GM23338 (cell line): Measurements from ENCODE around the gene PDP2. TPM values are rescaled to one million over a fixed set of nuclear protein-coding genes. Genes with fewer than 3 reads are reported as not detected.
A peak's percentile ranks its signal among the peaks of the same experiment; 100 is the strongest.

Experiments
- ATAC-seq: fragments of 200-7000 bp; cut with Tn5 transposase; 3 replicates; pipeline ENCODE4 v1.9.1; 2020
- DNase-seq: peaks from one replicate; pipeline ENCODE4 v3.0.0-alpha.2; 2015; ENCODE audit warnings: low spot score
- H2AFZ ChIP-seq: fragments of 200-600 bp; sonication (generic); 2 replicates; pipeline ENCODE4 v1.8.0; 2016; ENCODE audit warnings: antibody characterized with exemption, mild to moderate bottlenecking, moderate library complexity
- H3F3A ChIP-seq: fragments of 200-600 bp; sonication (generic); replicated peaks from 2 replicates; pipeline ENCODE4 v1.8.0; 2017; ENCODE audit warnings: antibody characterized with exemption, mixed run types, low read depth
- H3K27ac ChIP-seq: fragments of 200-600 bp; sonication (generic); 2 replicates; pipeline ENCODE4 v1.6.1; 2016; ENCODE audit warnings: low read depth
- H3K27me3 ChIP-seq: fragments of 200-600 bp; sonication (generic); 2 replicates; pipeline ENCODE4 v1.8.0; 2016; ENCODE audit warnings: mild to moderate bottlenecking, mixed run types, moderate library complexity; ENCODE audit not compliant: insufficient read depth
- H3K36me3 ChIP-seq: fragments of 200-600 bp; sonication (generic); 2 replicates; pipeline ENCODE4 v1.8.0; 2016; ENCODE audit warnings: mild to moderate bottlenecking; ENCODE audit not compliant: insufficient read depth
- H3K4me1 ChIP-seq: fragments of 200-600 bp; sonication (generic); 2 replicates; pipeline ENCODE4 v1.8.0; 2016; ENCODE audit warnings: mild to moderate bottlenecking, moderate library complexity; ENCODE audit not compliant: insufficient read depth
- H3K4me2 ChIP-seq: fragments of 200-600 bp; sonication (generic); 2 replicates; pipeline ENCODE4 v1.7.1; 2017; ENCODE audit warnings: mixed run types
- H3K4me3 ChIP-seq: fragments of 200-600 bp; sonication (generic); 2 replicates; pipeline ENCODE4 v1.6.1; 2016; ENCODE audit warnings: mixed run types
- H3K79me2 ChIP-seq: fragments of 200-600 bp; sonication (generic); replicated peaks from 2 replicates; pipeline ENCODE4 v1.8.0; 2017; ENCODE audit warnings: mild to moderate bottlenecking; ENCODE audit not compliant: insufficient read depth
- H3K9me2 ChIP-seq: fragments of 200-600 bp; sonication (generic); 2 replicates; pipeline ENCODE4 v1.8.0; 2017; ENCODE audit not compliant: insufficient read depth
- H4K20me1 ChIP-seq: fragments of 200-600 bp; sonication (generic); replicated peaks from 2 replicates; pipeline ENCODE4 v1.8.0; 2017; ENCODE audit warnings: mild to moderate bottlenecking; ENCODE audit not compliant: insufficient read depth
- H3K27ac Mint-ChIP-seq: 2 replicates; pipeline ENCODE4 v1.8.0; 2020; ENCODE audit warnings: inconsistent platforms, mild to moderate bottlenecking, moderate library complexity, mixed read lengths
- H3K27me3 Mint-ChIP-seq: 3 replicates; pipeline ENCODE4 v1.8.0; 2022; ENCODE audit warnings: low read depth, mild to moderate bottlenecking, moderate library complexity, mixed read lengths, inconsistent platforms; ENCODE audit not compliant: insufficient read depth, poor library complexity
- H3K36me3 Mint-ChIP-seq: 3 replicates; pipeline ENCODE4 v1.8.0; 2021; ENCODE audit warnings: low read depth, mild to moderate bottlenecking, inconsistent platforms, moderate library complexity, mixed read lengths
- H3K4me1 Mint-ChIP-seq: 3 replicates; pipeline ENCODE4 v1.8.0; 2020; ENCODE audit warnings: mild to moderate bottlenecking, inconsistent platforms, mixed read lengths
- H3K4me3 Mint-ChIP-seq: 3 replicates; pipeline ENCODE4 v1.8.0; 2021; ENCODE audit warnings: moderate library complexity, mild to moderate bottlenecking, inconsistent platforms, mixed read lengths
- H3K9me3 Mint-ChIP-seq: 3 replicates; pipeline ENCODE4 v1.8.0; 2020; ENCODE audit warnings: moderate library complexity, mild to moderate bottlenecking, inconsistent platforms, mixed read lengths
- EZH2 ChIP-seq: fragments of 200-600 bp; sonication (generic); IDR thresholded peaks from one replicate; pipeline ENCODE4 v1.8.0; 2017; ENCODE audit warnings: antibody characterized with exemption, mild to moderate bottlenecking, low read depth; ENCODE audit not compliant: unreplicated experiment
- ZNF114 ChIP-seq: fragments of 250-450 bp; sonication (Bioruptor Pico); IDR thresholded peaks from 2 replicates; pipeline ENCODE4 v1.5.0; 2020; ENCODE audit warnings: mild to moderate bottlenecking, moderate library complexity
- polyA plus RNA-seq: library from polyadenylated mRNA; unstranded; fragments of >200 nt; fragmentation: Nextera tagmentation; extraction: Ambion mirVana; gene quantifications from 2 replicates; pipeline ENCODE4 v1.2.1, GENCODE V29; 2016
- total RNA-seq: library from RNA; depleted of rRNA; stranded (reverse); fragments of >200 nt; shearing (Covaris generic); gene quantifications from 2 replicates; pipeline ENCODE4 v1.2.3, GENCODE V29; 2014
- TF ChIP-seq, protein P1 (sequence below): IDR thresholded peaks from 2 replicates; pipeline ENCODE4 v1.6.1; 2016; ENCODE audit warnings: antibody characterized with exemption
- TF ChIP-seq, protein P2 (sequence below), 2 experiments: fragments of 200-600 bp in 1 of 2; sonication (generic) in 1 of 2; conservative IDR thresholded peaks; 2 replicates each; pipeline versions ENCODE4 v1.5.1 to v1.6.1; 2016 to 2017; ENCODE audit warnings: antibody characterized with exemption in 2 of 2, low read depth in 2 of 2, mild to moderate bottlenecking in 2 of 2, moderate library complexity in 1 of 2
- TF ChIP-seq, protein P3 (sequence below): fragments of 250-450 bp; sonication (Bioruptor Pico); IDR thresholded peaks from 2 replicates; pipeline ENCODE4 v1.5.0; 2020; ENCODE audit warnings: mild to moderate bottlenecking, moderate library complexity

The PDP2 gene
- total and polyA plus RNA-seq, 2 experiments from 2014 or later = 9.0 to 23.2 TPM

DNA sequence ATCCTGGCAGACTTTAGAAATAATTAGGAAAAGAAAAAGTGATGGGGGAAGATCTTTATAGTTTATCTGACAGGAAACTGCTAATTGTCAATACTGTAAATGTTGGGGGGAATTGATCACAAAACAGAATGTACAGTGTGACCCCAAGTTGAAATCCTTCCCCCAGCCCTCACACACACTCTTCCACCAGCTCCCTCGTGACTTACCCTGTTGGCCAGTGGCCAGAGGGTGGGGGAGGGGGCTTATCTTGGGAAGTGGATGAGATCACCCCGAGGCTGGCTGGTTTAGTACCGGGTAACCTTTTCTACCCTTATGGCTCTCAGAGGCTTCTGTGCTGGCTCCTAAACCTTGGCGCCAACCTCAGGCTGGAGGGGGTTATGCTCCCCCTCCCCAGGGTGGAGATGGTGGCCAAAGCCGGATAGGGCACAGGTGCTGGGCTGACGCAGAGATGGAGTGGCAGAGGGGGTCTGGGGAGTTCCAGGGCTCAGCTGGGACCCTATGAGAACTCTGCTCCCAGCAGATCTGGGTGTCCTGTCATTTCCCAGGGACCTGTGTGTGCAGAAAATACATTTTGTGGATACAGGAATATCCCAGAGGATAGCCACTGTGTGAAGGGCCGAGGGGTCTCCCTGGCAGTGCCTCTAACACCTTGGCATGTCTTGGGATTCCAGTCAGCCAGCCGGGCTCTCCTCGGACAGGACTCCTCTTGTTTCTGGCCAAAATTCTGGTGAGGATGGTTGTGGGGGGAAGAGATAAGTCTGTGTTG lies 19.8 kb downstream of the PDP2 start:
- H3K36me3 Mint-ChIP-seq = no peaks in the 10 kb centered on the region
- H4K20me1 ChIP-seq = no peaks in the 10 kb centered on the region
- no peaks in the 10 kb centered on the region for H3K27me3 ChIP-seq
- no peaks in the 10 kb centered on the region for H3F3A ChIP-seq
- no peak overlapping the region for H2AFZ ChIP-seq
- H3K27me3 Mint-ChIP-seq = peaks cover 11% of the 10 kb centered on the region
- TF ChIP-seq, protein P1, sequence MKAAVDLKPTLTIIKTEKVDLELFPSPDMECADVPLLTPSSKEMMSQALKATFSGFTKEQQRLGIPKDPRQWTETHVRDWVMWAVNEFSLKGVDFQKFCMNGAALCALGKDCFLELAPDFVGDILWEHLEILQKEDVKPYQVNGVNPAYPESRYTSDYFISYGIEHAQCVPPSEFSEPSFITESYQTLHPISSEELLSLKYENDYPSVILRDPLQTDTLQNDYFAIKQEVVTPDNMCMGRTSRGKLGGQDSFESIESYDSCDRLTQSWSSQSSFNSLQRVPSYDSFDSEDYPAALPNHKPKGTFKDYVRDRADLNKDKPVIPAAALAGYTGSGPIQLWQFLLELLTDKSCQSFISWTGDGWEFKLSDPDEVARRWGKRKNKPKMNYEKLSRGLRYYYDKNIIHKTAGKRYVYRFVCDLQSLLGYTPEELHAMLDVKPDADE = no peak
- TF ChIP-seq ZNF114 (CRISPR knock-in tag) (no peak), EZH2 (no peak)
- TF ChIP-seq, protein P2, sequence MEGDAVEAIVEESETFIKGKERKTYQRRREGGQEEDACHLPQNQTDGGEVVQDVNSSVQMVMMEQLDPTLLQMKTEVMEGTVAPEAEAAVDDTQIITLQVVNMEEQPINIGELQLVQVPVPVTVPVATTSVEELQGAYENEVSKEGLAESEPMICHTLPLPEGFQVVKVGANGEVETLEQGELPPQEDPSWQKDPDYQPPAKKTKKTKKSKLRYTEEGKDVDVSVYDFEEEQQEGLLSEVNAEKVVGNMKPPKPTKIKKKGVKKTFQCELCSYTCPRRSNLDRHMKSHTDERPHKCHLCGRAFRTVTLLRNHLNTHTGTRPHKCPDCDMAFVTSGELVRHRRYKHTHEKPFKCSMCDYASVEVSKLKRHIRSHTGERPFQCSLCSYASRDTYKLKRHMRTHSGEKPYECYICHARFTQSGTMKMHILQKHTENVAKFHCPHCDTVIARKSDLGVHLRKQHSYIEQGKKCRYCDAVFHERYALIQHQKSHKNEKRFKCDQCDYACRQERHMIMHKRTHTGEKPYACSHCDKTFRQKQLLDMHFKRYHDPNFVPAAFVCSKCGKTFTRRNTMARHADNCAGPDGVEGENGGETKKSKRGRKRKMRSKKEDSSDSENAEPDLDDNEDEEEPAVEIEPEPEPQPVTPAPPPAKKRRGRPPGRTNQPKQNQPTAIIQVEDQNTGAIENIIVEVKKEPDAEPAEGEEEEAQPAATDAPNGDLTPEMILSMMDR (conservative IDR thresholded peaks at IDR 0.05; ENCODE audit: low read depth in 2 of 2) = no peak
- TF ChIP-seq, protein P3, sequence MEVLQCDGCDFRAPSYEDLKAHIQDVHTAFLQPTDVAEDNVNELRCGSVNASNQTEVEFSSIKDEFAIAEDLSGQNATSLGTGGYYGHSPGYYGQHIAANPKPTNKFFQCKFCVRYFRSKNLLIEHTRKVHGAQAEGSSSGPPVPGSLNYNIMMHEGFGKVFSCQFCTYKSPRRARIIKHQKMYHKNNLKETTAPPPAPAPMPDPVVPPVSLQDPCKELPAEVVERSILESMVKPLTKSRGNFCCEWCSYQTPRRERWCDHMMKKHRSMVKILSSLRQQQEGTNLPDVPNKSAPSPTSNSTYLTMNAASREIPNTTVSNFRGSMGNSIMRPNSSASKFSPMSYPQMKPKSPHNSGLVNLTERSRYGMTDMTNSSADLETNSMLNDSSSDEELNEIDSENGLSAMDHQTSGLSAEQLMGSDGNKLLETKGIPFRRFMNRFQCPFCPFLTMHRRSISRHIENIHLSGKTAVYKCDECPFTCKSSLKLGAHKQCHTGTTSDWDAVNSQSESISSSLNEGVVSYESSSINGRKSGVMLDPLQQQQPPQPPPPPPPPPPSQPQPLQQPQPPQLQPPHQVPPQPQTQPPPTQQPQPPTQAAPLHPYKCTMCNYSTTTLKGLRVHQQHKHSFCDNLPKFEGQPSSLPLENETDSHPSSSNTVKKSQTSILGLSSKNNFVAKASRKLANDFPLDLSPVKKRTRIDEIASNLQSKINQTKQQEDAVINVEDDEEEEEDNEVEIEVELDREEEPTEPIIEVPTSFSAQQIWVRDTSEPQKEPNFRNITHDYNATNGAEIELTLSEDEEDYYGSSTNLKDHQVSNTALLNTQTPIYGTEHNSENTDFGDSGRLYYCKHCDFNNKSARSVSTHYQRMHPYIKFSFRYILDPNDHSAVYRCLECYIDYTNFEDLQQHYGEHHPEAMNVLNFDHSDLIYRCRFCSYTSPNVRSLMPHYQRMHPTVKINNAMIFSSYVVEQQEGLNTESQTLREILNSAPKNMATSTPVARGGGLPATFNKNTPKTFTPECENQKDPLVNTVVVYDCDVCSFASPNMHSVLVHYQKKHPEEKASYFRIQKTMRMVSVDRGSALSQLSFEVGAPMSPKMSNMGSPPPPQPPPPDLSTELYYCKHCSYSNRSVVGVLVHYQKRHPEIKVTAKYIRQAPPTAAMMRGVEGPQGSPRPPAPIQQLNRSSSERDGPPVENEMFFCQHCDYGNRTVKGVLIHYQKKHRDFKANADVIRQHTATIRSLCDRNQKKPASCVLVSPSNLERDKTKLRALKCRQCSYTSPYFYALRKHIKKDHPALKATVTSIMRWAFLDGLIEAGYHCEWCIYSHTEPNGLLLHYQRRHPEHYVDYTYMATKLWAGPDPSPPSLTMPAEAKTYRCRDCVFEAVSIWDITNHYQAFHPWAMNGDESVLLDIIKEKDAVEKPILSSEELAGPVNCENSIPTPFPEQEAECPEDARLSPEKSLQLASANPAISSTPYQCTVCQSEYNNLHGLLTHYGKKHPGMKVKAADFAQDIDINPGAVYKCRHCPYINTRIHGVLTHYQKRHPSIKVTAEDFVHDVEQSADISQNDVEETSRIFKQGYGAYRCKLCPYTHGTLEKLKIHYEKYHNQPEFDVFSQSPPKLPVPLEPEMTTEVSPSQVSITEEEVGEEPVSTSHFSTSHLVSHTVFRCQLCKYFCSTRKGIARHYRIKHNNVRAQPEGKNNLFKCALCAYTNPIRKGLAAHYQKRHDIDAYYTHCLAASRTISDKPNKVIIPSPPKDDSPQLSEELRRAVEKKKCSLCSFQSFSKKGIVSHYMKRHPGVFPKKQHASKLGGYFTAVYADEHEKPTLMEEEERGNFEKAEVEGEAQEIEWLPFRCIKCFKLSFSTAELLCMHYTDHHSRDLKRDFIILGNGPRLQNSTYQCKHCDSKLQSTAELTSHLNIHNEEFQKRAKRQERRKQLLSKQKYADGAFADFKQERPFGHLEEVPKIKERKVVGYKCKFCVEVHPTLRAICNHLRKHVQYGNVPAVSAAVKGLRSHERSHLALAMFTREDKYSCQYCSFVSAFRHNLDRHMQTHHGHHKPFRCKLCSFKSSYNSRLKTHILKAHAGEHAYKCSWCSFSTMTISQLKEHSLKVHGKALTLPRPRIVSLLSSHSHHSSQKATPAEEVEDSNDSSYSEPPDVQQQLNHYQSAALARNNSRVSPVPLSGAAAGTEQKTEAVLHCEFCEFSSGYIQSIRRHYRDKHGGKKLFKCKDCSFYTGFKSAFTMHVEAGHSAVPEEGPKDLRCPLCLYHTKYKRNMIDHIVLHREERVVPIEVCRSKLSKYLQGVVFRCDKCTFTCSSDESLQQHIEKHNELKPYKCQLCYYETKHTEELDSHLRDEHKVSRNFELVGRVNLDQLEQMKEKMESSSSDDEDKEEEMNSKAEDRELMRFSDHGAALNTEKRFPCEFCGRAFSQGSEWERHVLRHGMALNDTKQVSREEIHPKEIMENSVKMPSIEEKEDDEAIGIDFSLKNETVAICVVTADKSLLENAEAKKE (CRISPR knock-in tag) = no peak
- H3K9me3 Mint-ChIP-seq = no peaks in the 10 kb centered on the region; the same call in 2 of the 3 replicates
- DNase-seq (peak; percentile 64), ATAC-seq (peak; percentile 60)
- H3K9me2 ChIP-seq = no peaks in the 10 kb centered on the region
- no peak overlapping the region for H3K4me3 ChIP-seq
- H3K36me3 ChIP-seq = no peaks in the 10 kb centered on the region
- no peaks in the 10 kb centered on the region for H3K79me2 ChIP-seq
- no peak overlapping the region for H3K27ac Mint-ChIP-seq
- no peak overlapping the region; the same call in 2 of the 3 replicates for H3K4me3 Mint-ChIP-seq
- no peak overlapping the region for H3K27ac ChIP-seq
- H3K4me1 Mint-ChIP-seq = peaks cover 10% of the 10 kb centered on the region; the same call in 2 of the 3 replicates
- H3K4me2 ChIP-seq = peak overlapping the region; percentile 32; the same call in 1 of the 2 replicates
- peaks cover 8% of the 10 kb centered on the region; the same call in 1 of the 2 replicates for H3K4me1 ChIP-seq
